PC-9 (cell line): ENCODE measurements around the gene EYA4. TPM values are rescaled to one million over a fixed set of nuclear protein-coding genes. Genes with fewer than 3 reads are reported as not detected.

Experiments used
- BruUV-seq: library from RNA; stranded (reverse); fragments of 400-500 nt; replicated peaks from 2 replicates; lab custom pipeline; 2021; lab: Mats Ljungman, UMichigan
- CTCF ChIA-PET: fragments of 300-600 bp; sonication (Branson Sonifier 250); formaldehyde crosslinking; loops from one replicate; lab custom pipeline; 2022; ENCODE audit warnings: antibody characterized with exemption; lab: Charles Lee
- POLR2A ChIA-PET: fragments of 300-600 bp; sonication (Branson Sonifier 250); formaldehyde crosslinking; loops from one replicate; lab custom pipeline; 2022; ENCODE audit warnings: antibody characterized with exemption; ENCODE audit not compliant: unreplicated experiment; lab: Charles Lee
- DNase-seq, 2 experiments: peaks; one replicate each; pipeline versions ENCODE4 v3.0.0 to v3.0.0-alpha.2; 2015 to 2022; ENCODE audit warnings: mixed read lengths in 1 of 2
- H2AFZ ChIP-seq: fragments of 200-600 bp; sonication (generic); 2 replicates; pipeline ENCODE4 v1.8.1; 2017; ENCODE audit warnings: antibody characterized with exemption
- H3F3A ChIP-seq: fragments of 200-600 bp; sonication (generic); 2 replicates; pipeline ENCODE4 v1.8.1; 2017; ENCODE audit warnings: antibody characterized with exemption, mild to moderate bottlenecking, low read depth; ENCODE audit not compliant: insufficient read depth
- H3K27ac ChIP-seq: fragments of 200-600 bp; sonication (generic); 2 replicates; pipeline ENCODE4 v1.6.1; 2016; ENCODE audit warnings: mixed run types
- H3K27me3 ChIP-seq: fragments of 200-600 bp; sonication (generic); 2 replicates; pipeline ENCODE4 v1.6.1; 2016; ENCODE audit warnings: low read depth, mixed run types; ENCODE audit not compliant: insufficient read depth
- H3K36me3 ChIP-seq: fragments of 200-600 bp; sonication (generic); 2 replicates; pipeline ENCODE4 v1.6.1; 2016; ENCODE audit warnings: low read depth, mixed run types
- H3K4me1 ChIP-seq: fragments of 200-600 bp; sonication (generic); replicated peaks from 2 replicates; pipeline ENCODE4 v1.6.1; 2016; ENCODE audit warnings: mixed run types; ENCODE audit not compliant: insufficient read depth
- H3K4me2 ChIP-seq: fragments of 200-600 bp; sonication (generic); 2 replicates; pipeline ENCODE4 v1.6.1; 2017; ENCODE audit warnings: mixed run types
- H3K4me3 ChIP-seq: fragments of 200-600 bp; sonication (generic); 2 replicates; pipeline ENCODE4 v1.6.1; 2016; ENCODE audit warnings: mixed run types
- H3K79me2 ChIP-seq: fragments of 200-600 bp; sonication (generic); 2 replicates; pipeline ENCODE4 v1.6.1; 2017; ENCODE audit warnings: low read depth, mixed run types
- H3K9me2 ChIP-seq: fragments of 200-600 bp; sonication (generic); 2 replicates; pipeline ENCODE4 v1.8.1; 2017; ENCODE audit warnings: mild to moderate bottlenecking; ENCODE audit not compliant: insufficient read depth
- H3K9me3 ChIP-seq: fragments of 200-600 bp; sonication (generic); 2 replicates; pipeline ENCODE4 v1.8.1; 2016; ENCODE audit warnings: low read depth; ENCODE audit not compliant: insufficient read depth
- H4K20me1 ChIP-seq: fragments of 200-600 bp; sonication (generic); 2 replicates; pipeline ENCODE4 v1.8.1; 2017; ENCODE audit not compliant: insufficient read depth
- EZH2 ChIP-seq: fragments of 200-600 bp; sonication (generic); IDR thresholded peaks from 2 replicates; pipeline ENCODE4 v1.8.0; 2017; ENCODE audit warnings: antibody characterized with exemption, low read depth
- intact Hi-C: fragments of 100-400 bp; cut with micrococcal nuclease; formaldehyde crosslinking; loops from one replicate; pipeline ENCODE4 v1.10.0; 2022; ENCODE audit not compliant: unreplicated experiment
- total RNA-seq: library from RNA; stranded (reverse); gene quantifications from 2 replicates; pipeline ENCODE4 v1.2.3, GENCODE V29; 2021
- TF ChIP-seq, protein P1 (sequence below): fragments of 200-600 bp; sonication (generic); conservative IDR thresholded peaks from 2 replicates; pipeline ENCODE4 v1.6.1; 2017; ENCODE audit warnings: mixed run types, antibody characterized with exemption, mild to moderate bottlenecking, moderate library complexity

Gene EYA4
- total RNA-seq, 1 experiment from 2014 or later, result 9.8 TPM

DNA sequence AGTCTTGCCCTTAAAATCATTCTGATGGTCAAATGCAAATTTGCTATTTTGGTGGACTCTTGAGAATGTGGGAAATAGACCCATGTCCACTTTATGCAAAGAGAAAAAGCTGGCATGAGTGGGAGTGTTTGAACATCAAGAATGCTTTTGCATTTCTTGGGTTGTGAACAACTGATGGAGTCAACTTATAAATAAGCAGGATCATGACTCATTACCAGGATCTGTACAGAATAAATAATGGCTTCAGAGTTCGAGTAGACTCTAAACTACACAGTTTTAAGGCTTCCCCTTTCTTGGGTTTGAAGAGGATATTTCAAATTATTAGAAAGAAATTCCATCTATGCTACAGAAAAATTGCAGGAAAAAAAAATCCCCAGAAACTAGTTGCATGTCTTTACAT is 195.5 kb downstream of the EYA4 start:
- H3K4me2 ChIP-seq, result no peak overlapping the region
- no peaks in the 10 kb centered on the region for H3K9me2 ChIP-seq
- no peaks in the 10 kb centered on the region for H3K9me3 ChIP-seq
- no peak overlapping the region for H3K4me3 ChIP-seq
- H3F3A ChIP-seq, result no peaks in the 10 kb centered on the region
- ChIA-PET CTCF (no interaction called here), POLR2A (no interaction called here)
- H3K27me3 ChIP-seq, result no peaks in the 10 kb centered on the region
- TF ChIP-seq, protein P1, sequence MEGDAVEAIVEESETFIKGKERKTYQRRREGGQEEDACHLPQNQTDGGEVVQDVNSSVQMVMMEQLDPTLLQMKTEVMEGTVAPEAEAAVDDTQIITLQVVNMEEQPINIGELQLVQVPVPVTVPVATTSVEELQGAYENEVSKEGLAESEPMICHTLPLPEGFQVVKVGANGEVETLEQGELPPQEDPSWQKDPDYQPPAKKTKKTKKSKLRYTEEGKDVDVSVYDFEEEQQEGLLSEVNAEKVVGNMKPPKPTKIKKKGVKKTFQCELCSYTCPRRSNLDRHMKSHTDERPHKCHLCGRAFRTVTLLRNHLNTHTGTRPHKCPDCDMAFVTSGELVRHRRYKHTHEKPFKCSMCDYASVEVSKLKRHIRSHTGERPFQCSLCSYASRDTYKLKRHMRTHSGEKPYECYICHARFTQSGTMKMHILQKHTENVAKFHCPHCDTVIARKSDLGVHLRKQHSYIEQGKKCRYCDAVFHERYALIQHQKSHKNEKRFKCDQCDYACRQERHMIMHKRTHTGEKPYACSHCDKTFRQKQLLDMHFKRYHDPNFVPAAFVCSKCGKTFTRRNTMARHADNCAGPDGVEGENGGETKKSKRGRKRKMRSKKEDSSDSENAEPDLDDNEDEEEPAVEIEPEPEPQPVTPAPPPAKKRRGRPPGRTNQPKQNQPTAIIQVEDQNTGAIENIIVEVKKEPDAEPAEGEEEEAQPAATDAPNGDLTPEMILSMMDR, result no peak
- TF ChIP-seq EZH2, result no peak
- no peak overlapping the region for H2AFZ ChIP-seq
- no peaks in the 10 kb centered on the region for H3K79me2 ChIP-seq
- H4K20me1 ChIP-seq, result no peaks in the 10 kb centered on the region
- BruUV-seq, result no TSS peak
- DNase-seq, result no peak
- H3K4me1 ChIP-seq, result no peaks in the 10 kb centered on the region
- H3K27ac ChIP-seq, result no peak overlapping the region
- no peaks in the 10 kb centered on the region for H3K36me3 ChIP-seq
- intact Hi-C loops, result no loop called here

DNA sequence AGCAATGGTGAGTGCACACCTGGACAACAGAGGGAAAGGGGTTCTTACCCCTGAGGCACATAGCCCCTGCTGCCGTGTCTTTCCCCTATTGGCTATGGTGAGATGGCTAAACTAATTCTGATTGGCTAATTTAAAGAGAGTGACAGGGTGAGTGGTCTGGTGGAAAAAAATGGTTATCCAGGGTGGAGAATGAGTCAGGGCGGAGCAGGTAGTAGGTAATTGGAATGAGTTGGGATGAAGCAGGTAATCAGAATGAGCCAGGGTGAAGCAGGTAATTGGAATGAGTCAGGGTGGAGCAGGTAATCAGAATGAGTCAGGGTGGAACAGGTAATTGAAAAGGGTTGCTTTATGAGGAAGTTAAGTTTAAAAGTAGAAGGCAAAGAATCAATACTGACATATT is 200.3 kb downstream of the EYA4 start:
- H2AFZ ChIP-seq, result no peak overlapping the region
- H3K9me3 ChIP-seq, result no peaks in the 10 kb centered on the region
- H3K4me2 ChIP-seq, result no peak overlapping the region
- no peaks in the 10 kb centered on the region for H3K27me3 ChIP-seq
- intact Hi-C loops, result no loop called here
- no peaks in the 10 kb centered on the region for H3K4me1 ChIP-seq
- no peak for TF ChIP-seq EZH2
- TF ChIP-seq, protein P1, result no peak
- DNase-seq, result no peak
- H4K20me1 ChIP-seq, result no peaks in the 10 kb centered on the region
- no peaks in the 10 kb centered on the region for H3F3A ChIP-seq
- no peak overlapping the region for H3K4me3 ChIP-seq
- ChIA-PET POLR2A (no interaction called here), CTCF (no interaction called here)
- H3K27ac ChIP-seq, result no peak overlapping the region
- no peaks in the 10 kb centered on the region for H3K36me3 ChIP-seq
- H3K79me2 ChIP-seq, result no peaks in the 10 kb centered on the region
- 0 out of 2 replicates have a peak, but pooled peaks cover 4% of the 10 kb centered on the region for H3K9me2 ChIP-seq
- no TSS peak for BruUV-seq

DNA sequence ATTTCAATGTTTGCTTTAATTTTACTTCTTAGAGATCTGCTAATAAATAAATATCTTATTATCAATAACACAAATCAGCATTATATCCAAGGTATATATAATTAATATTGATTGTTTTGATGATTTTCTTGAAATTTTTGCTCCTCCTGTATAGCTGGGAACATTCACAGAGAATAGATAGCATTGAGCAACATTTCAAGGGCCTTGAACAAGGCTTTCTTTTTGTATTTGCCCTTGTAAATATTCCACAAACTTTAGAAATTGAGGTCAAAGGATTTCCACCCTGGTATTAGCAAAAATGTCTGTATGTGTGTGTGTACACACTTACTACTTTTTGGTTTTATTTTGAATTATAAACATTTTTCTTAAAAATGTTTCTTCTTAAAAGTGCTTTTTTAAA is 205.6 kb downstream of the EYA4 start:
- H2AFZ ChIP-seq, result no peak overlapping the region
- H3F3A ChIP-seq, result no peaks in the 10 kb centered on the region
- no peaks in the 10 kb centered on the region for H3K9me3 ChIP-seq
- H3K4me1 ChIP-seq, result no peaks in the 10 kb centered on the region
- ChIA-PET POLR2A (no interaction called here), CTCF (interaction anchor here (0.6 kb wide), 2 partner anchors 124 to 487 kb away, joined by 3 read pairs; no protein-coding TSS in a partner anchor)
- no peaks in the 10 kb centered on the region for H3K79me2 ChIP-seq
- no peak overlapping the region for H3K27ac ChIP-seq
- no peaks in the 10 kb centered on the region for H3K27me3 ChIP-seq
- intact Hi-C loops, result no loop called here
- no peaks in the 10 kb centered on the region for H4K20me1 ChIP-seq
- H3K4me3 ChIP-seq, result no peak overlapping the region
- H3K36me3 ChIP-seq, result no peaks in the 10 kb centered on the region
- H3K4me2 ChIP-seq, result no peak overlapping the region
- H3K9me2 ChIP-seq, result 0 out of 2 replicates have a peak, but pooled peaks cover 4% of the 10 kb centered on the region
- DNase-seq, result no peak
- BruUV-seq, result no TSS peak
- TF ChIP-seq EZH2, result no peak

DNA sequence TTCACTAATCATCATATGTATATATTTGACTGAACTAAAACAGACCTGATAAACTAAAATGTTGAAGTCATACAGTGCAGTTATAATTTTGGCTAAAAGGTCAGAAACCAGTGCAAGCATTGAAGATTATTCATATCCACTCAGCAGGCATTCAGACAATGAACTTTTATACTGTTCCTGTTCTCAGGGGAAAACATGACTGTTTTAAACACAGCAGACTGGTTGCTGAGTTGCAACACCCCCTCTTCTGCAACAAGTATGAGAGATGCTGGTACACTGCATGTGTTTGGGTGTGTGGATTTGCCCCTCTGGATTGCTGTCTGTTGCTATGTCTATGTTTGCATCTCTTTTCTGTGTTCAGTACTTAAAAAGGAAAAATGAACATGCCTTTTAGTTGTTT is 206.8 kb downstream of the EYA4 start:
- no peaks in the 10 kb centered on the region for H3F3A ChIP-seq
- BruUV-seq, result no TSS peak
- H3K27me3 ChIP-seq, result no peaks in the 10 kb centered on the region
- ChIA-PET POLR2A (no interaction called here), CTCF (no interaction called here)
- no peaks in the 10 kb centered on the region for H3K79me2 ChIP-seq
- intact Hi-C loops, result no loop called here
- no peak overlapping the region for H2AFZ ChIP-seq
- H4K20me1 ChIP-seq, result no peaks in the 10 kb centered on the region
- no peak overlapping the region for H3K27ac ChIP-seq
- no peak for DNase-seq
- H3K9me3 ChIP-seq, result no peaks in the 10 kb centered on the region
- no peaks in the 10 kb centered on the region for H3K4me1 ChIP-seq
- TF ChIP-seq EZH2, result no peak
- H3K36me3 ChIP-seq, result no peaks in the 10 kb centered on the region
- H3K4me3 ChIP-seq, result no peak overlapping the region
- no peak overlapping the region for H3K4me2 ChIP-seq
- no peaks in the 10 kb centered on the region for H3K9me2 ChIP-seq
